ENCODE measurements around the gene ADGRF1.

DNA sequence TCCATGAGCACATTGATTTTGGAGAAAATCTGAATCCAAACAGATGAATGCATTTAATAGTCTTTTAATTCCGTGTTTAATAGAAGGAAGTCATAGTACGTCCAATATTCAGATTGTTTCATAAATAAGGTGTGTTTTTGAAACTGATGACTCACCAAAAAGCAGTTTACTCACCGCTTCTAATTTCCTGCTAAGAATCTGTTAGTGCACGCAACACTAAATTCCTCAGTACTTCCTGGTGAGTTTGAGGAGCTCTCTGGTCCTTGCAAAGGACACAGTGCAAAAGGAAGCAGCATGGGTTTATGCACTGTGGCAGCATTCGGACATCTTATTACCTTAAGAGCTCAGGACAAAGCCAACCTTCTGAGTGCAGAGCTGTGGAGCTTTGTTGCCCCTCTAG is 2.3 kb upstream of the ADGRF1 start:
- TF ChIP-seq POLR2A (IDR thresholded peaks at IDR 0.05) = no peak
- TF ChIP-seq, protein P1, sequence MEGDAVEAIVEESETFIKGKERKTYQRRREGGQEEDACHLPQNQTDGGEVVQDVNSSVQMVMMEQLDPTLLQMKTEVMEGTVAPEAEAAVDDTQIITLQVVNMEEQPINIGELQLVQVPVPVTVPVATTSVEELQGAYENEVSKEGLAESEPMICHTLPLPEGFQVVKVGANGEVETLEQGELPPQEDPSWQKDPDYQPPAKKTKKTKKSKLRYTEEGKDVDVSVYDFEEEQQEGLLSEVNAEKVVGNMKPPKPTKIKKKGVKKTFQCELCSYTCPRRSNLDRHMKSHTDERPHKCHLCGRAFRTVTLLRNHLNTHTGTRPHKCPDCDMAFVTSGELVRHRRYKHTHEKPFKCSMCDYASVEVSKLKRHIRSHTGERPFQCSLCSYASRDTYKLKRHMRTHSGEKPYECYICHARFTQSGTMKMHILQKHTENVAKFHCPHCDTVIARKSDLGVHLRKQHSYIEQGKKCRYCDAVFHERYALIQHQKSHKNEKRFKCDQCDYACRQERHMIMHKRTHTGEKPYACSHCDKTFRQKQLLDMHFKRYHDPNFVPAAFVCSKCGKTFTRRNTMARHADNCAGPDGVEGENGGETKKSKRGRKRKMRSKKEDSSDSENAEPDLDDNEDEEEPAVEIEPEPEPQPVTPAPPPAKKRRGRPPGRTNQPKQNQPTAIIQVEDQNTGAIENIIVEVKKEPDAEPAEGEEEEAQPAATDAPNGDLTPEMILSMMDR (IDR thresholded peaks at IDR 0.05) = no peak

Data from tibial nerve (tissue), 3 donors.